ENCODE data around the gene ARHGAP33. TPM values are rescaled to one million over a fixed set of nuclear protein-coding genes. Genes with fewer than 3 reads are reported as not detected.

Gene ARHGAP33
- total RNA-seq, 2 donors from 2014 or later: 13.2 to 38.1 TPM

DNA sequence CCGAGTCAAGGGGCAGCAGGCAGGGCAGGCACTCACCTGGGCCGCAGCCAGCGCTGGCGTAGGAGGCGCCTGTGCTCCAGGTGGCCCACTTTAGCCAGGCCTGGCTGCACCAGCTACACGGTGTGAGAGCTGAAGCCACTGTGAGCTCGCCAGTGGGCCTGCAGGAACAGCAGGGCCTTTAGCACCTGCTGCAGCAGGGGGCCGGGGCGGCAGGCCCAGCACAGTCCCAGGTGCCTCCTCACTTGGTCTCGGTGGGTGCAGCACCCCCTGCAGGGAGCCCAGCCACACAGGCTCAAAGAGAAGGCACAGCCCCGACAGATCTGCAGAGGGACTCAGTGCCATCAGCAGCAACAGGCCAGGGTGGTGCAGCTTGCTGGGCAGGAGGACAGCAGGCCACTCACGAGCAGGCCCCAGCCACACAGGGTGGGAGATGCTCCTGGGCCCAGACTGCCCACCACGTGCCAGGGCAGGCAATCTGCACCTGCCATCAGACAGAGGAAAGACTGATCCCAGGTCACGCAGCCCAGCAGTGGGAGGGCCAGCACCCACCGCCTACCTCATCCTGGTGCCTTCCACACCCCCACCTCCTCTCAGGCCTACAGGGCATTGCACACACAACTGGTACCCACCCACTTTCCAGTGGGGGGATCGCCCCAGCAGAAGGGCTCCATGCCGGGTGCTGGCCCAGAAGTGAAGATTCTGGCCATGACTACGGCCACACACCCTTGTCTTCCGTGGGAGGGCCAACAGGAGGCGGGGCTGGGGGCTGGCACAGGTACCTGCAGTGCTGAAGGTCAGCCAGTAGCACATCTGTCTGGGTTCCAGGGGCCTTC is 15.8 kb downstream of the ARHGAP33 start:
- 63% methylated on average over 19 of the region's 20 CpGs for WGBS
- Histone ChIP-seq H3K4me1 (replicated peaks) (no peaks in the 10 kb centered on the region), H3K4me3 (no peak overlapping the region), H3K27me3 (replicated peaks; ENCODE audit: insufficient read depth) (no peaks in the 10 kb centered on the region), H3K27ac (no peak overlapping the region), H3K9me3 (no peaks in the 10 kb centered on the region), H3K36me3 (no peaks in the 10 kb centered on the region)
- TF ChIP-seq, protein P1, sequence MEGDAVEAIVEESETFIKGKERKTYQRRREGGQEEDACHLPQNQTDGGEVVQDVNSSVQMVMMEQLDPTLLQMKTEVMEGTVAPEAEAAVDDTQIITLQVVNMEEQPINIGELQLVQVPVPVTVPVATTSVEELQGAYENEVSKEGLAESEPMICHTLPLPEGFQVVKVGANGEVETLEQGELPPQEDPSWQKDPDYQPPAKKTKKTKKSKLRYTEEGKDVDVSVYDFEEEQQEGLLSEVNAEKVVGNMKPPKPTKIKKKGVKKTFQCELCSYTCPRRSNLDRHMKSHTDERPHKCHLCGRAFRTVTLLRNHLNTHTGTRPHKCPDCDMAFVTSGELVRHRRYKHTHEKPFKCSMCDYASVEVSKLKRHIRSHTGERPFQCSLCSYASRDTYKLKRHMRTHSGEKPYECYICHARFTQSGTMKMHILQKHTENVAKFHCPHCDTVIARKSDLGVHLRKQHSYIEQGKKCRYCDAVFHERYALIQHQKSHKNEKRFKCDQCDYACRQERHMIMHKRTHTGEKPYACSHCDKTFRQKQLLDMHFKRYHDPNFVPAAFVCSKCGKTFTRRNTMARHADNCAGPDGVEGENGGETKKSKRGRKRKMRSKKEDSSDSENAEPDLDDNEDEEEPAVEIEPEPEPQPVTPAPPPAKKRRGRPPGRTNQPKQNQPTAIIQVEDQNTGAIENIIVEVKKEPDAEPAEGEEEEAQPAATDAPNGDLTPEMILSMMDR (IDR thresholded peaks at IDR 0.05): no peak
- TF ChIP-seq POLR2AphosphoS5 (IDR thresholded peaks at IDR 0.05) (no peak), POLR2A (IDR thresholded peaks at IDR 0.05) (no peak)
- DNase-seq (ENCODE audit: low spot score): no peak
- intact Hi-C loops (cut with DNase I): no loop called here

DNA sequence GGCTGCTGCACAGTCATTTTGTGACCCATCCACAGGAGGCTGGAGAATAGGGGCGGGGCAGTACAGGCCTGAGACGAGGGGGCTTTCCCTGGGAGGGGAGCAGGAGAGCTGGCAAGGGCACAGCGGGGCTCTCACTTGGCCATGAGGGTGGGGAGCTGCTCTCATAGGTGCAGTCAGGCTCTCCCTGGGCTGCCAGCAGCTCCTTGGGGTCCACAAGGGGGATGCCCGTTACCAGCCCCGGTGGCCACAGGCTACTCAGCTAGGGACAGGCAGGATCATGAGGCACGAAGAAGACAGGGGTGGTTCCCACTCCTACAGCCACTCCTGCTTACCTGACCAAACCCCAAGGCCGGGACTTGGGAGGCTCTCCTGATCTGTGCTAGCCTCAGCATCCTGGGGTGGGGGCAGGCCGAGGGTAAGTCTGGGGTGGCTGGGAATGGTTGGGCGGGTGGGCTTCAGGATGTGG is 16.5 kb downstream of the ARHGAP33 start:
- intact Hi-C loops (cut with DNase I): no loop called here
- H3K4me1 ChIP-seq (replicated peaks): no peaks in the 10 kb centered on the region
- H3K27ac ChIP-seq: no peak overlapping the region
- WGBS: 89% methylated on average over 9 of the region's 9 CpGs
- no peak overlapping the region for H3K4me3 ChIP-seq
- peaks cover 5% of the 10 kb centered on the region for H3K27me3 ChIP-seq (replicated peaks; ENCODE audit: insufficient read depth)
- no peak for DNase-seq (ENCODE audit: low spot score)
- H3K9me3 ChIP-seq: no peaks in the 10 kb centered on the region
- no peaks in the 10 kb centered on the region for H3K36me3 ChIP-seq
- no peak for TF ChIP-seq POLR2A (IDR thresholded peaks at IDR 0.05)
- TF ChIP-seq, protein P1 (IDR thresholded peaks at IDR 0.05): no peak
- TF ChIP-seq POLR2AphosphoS5 (IDR thresholded peaks at IDR 0.05): no peak

DNA sequence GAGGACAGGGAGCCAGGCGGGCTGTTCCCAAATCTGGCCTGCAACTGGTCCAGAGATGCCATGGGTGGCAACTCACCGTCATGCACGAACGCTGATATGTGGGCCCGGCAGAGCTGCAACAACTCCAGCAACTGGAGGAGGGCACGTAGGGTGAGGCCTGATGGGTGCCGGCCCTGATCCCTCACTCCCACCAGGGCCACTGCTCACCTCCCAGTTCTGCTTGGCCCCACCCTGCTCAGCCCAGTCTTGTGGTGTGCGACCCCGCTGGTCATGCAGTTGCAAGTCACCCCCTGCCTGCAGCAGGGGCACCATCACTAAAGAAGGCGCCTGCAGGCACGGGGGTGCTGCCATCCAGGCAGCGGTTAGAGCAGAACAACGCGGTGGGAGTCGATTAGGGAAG is 16.9 kb downstream of the ARHGAP33 start:
- H3K27me3 ChIP-seq (replicated peaks; ENCODE audit: insufficient read depth): peaks cover 9% of the 10 kb centered on the region
- WGBS: 87% methylated on average over 15 of the region's 15 CpGs
- intact Hi-C loops (cut with DNase I): no loop called here
- no peak overlapping the region for H3K27ac ChIP-seq
- H3K9me3 ChIP-seq: no peaks in the 10 kb centered on the region
- no peak for DNase-seq (ENCODE audit: low spot score)
- no peaks in the 10 kb centered on the region for H3K4me1 ChIP-seq (replicated peaks)
- TF ChIP-seq, protein P1 (IDR thresholded peaks at IDR 0.05): no peak
- TF ChIP-seq POLR2A (IDR thresholded peaks at IDR 0.05) (no peak), POLR2AphosphoS5 (IDR thresholded peaks at IDR 0.05) (no peak)
- H3K4me3 ChIP-seq: no peak overlapping the region
- H3K36me3 ChIP-seq: no peaks in the 10 kb centered on the region

DNA sequence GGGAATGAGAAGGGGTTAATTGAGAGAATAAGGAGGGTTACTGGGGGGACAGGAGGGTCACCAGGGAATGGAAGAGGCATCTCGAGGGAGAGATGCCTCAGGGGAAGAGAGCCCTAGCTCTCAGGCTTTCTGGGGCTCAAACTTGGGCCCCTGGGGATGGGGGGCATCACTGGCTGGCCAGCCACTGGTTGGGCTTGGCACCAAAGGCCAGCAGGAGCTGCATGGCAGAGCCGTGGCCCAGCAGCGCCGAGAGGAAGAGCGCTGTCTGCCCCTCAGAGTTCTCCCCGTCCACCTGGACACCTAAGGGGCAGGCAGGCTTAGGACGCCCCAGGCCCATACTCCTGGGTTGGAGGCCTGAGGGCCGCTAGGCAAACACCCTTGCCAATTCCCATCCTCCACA is 17.5 kb downstream of the ARHGAP33 start:
- no peaks in the 10 kb centered on the region for H3K36me3 ChIP-seq
- no peak overlapping the region for H3K27ac ChIP-seq
- no peak for DNase-seq (ENCODE audit: low spot score)
- H3K27me3 ChIP-seq (replicated peaks; ENCODE audit: insufficient read depth): peaks cover 12% of the 10 kb centered on the region
- intact Hi-C loops (cut with DNase I): no loop called here
- peaks cover 2% of the 10 kb centered on the region for H3K4me1 ChIP-seq (replicated peaks)
- WGBS: 66% methylated on average over 8 of the region's 8 CpGs
- no peak overlapping the region for H3K4me3 ChIP-seq
- TF ChIP-seq, protein P1 (IDR thresholded peaks at IDR 0.05): no peak
- TF ChIP-seq POLR2AphosphoS5 (IDR thresholded peaks at IDR 0.05): no peak
- no peak for TF ChIP-seq POLR2A (IDR thresholded peaks at IDR 0.05)
- H3K9me3 ChIP-seq: no peaks in the 10 kb centered on the region

All from prostate gland (tissue), 2 donors.